Hepatocyte (in vitro differentiated cells): ENCODE data around the gene KCNQ2. TPM values are rescaled to one million over a fixed set of nuclear protein-coding genes. Genes with fewer than 3 reads are reported as not detected.

Source experiments
- DNase-seq: peaks from one replicate; pipeline ENCODE4 v3.0.0-alpha.2; 2016; ENCODE audit warnings: low spot score
- H2AFZ ChIP-seq: fragments of 200-600 bp; sonication (generic); 2 replicates; pipeline ENCODE4 v1.6.0; 2016; ENCODE audit warnings: antibody characterized with exemption, mild to moderate bottlenecking
- H3K27ac ChIP-seq: fragments of 200-600 bp; sonication (generic); 2 replicates; pipeline ENCODE4 v1.5.1; 2016; ENCODE audit warnings: mild to moderate bottlenecking
- H3K27me3 ChIP-seq: fragments of 200-600 bp; sonication (generic); 2 replicates; pipeline ENCODE4 v1.6.1; 2016
- H3K36me3 ChIP-seq: fragments of 200-600 bp; sonication (generic); replicated peaks from 2 replicates; pipeline ENCODE4 v1.5.1; 2016; ENCODE audit warnings: low read depth; ENCODE audit not compliant: insufficient read depth
- H3K4me1 ChIP-seq: fragments of 200-600 bp; sonication (generic); 2 replicates; pipeline ENCODE4 v1.5.1; 2016; ENCODE audit warnings: mild to moderate bottlenecking, moderate library complexity; ENCODE audit not compliant: insufficient read depth
- H3K4me2 ChIP-seq: fragments of 200-600 bp; sonication (generic); 2 replicates; pipeline ENCODE4 v1.6.0; 2016
- H3K4me3 ChIP-seq: fragments of 200-600 bp; sonication (generic); 2 replicates; pipeline ENCODE4 v1.5.1; 2016; ENCODE audit warnings: mild to moderate bottlenecking
- H3K79me2 ChIP-seq: fragments of 200-600 bp; sonication (generic); 2 replicates; pipeline ENCODE4 v1.6.0; 2017; ENCODE audit warnings: mild to moderate bottlenecking
- H3K9me2 ChIP-seq: fragments of 200-600 bp; sonication (generic); replicated peaks from 2 replicates; pipeline ENCODE4 v1.6.0; 2017; ENCODE audit warnings: mild to moderate bottlenecking; ENCODE audit not compliant: insufficient read depth
- H3K9me3 ChIP-seq: fragments of 200-600 bp; sonication (generic); 2 replicates; pipeline ENCODE4 v1.5.1; 2016; ENCODE audit warnings: low read depth, mild to moderate bottlenecking
- H4K20me1 ChIP-seq: fragments of 200-600 bp; sonication (generic); 2 replicates; pipeline ENCODE4 v1.6.0; 2016; ENCODE audit warnings: mild to moderate bottlenecking; ENCODE audit not compliant: insufficient read depth, poor library complexity, severe bottlenecking
- CTCF ChIP-seq: fragments of 200-600 bp; sonication (generic); IDR thresholded peaks from 2 replicates; pipeline ENCODE4 v1.5.1; 2016; ENCODE audit warnings: antibody characterized with exemption, mild to moderate bottlenecking; ENCODE audit not compliant: poor library complexity
- EZH2 ChIP-seq: fragments of 200-600 bp; sonication (generic); IDR thresholded peaks from 2 replicates; pipeline ENCODE4 v1.6.1; 2016; ENCODE audit warnings: antibody characterized with exemption, mild to moderate bottlenecking, borderline replicate concordance
- EZH2phosphoT487 ChIP-seq: fragments of 200-600 bp; sonication (generic); IDR thresholded peaks from one replicate; pipeline ENCODE4 v1.6.1; 2018; ENCODE audit warnings: antibody characterized with exemption, mild to moderate bottlenecking, low read depth, moderate library complexity; ENCODE audit not compliant: unreplicated experiment, severe bottlenecking
- WGBS: methylation state at CpG from one replicate; pipeline ENCODE4 v1.1.6; 2016; ENCODE audit warnings: low lambda C conversion rate; ENCODE audit errors: missing lambda C conversion rate; 5-methylcytosine and 5-hydroxymethylcytosine counted together
- polyA plus RNA-seq: library from polyadenylated mRNA; unstranded; fragments of >200 nt; fragmentation: Nextera tagmentation; extraction: Ambion mirVana; gene quantifications from 2 replicates; pipeline ENCODE4 v1.2.1, GENCODE V29; 2016
- total RNA-seq: library from RNA; depleted of rRNA; stranded (reverse); fragments of >200 nt; gene quantifications from 2 replicates; pipeline ENCODE4 v1.2.3, GENCODE V29; 2014

KCNQ2 gene
- total and polyA plus RNA-seq, 2 experiments from 2014 or later = 3.5 to 5.4 TPM

- Histone ChIP-seq H2AFZ (no peak overlapping the region), H3K36me3 (no peaks in the 10 kb centered on the region), H3K9me2 (no peaks in the 10 kb centered on the region), H3K4me3 (no peak overlapping the region), H3K79me2 (no peaks in the 10 kb centered on the region), H3K4me1 (no peaks in the 10 kb centered on the region), H4K20me1 (no peaks in the 10 kb centered on the region), H3K4me2 (no peak overlapping the region), H3K9me3 (no peaks in the 10 kb centered on the region), H3K27me3 (no peaks in the 10 kb centered on the region), H3K27ac (no peak overlapping the region)
- no peak for DNase-seq
- 96% methylated on average over 18 of the region's 18 CpGs for WGBS
- TF ChIP-seq EZH2phosphoT487 (no peak), CTCF (no peak), EZH2 (no peak)
Observed at GRCh38 chr20:63386491-63386890, 86.0 kb downstream of the KCNQ2 start.

- H3K9me2 ChIP-seq = no peaks in the 10 kb centered on the region
- no peaks in the 10 kb centered on the region for H3K36me3 ChIP-seq
- H4K20me1 ChIP-seq = no peaks in the 10 kb centered on the region
- H3K4me3 ChIP-seq = no peak overlapping the region
- H3K79me2 ChIP-seq = no peaks in the 10 kb centered on the region
- H3K27me3 ChIP-seq = no peaks in the 10 kb centered on the region
- 88% methylated on average over 6 of the region's 6 CpGs for WGBS
- H3K9me3 ChIP-seq = no peaks in the 10 kb centered on the region
- DNase-seq = no peak
- no peaks in the 10 kb centered on the region for H3K4me1 ChIP-seq
- no peak overlapping the region for H3K4me2 ChIP-seq
- no peak for TF ChIP-seq EZH2
- no peak for TF ChIP-seq EZH2phosphoT487
- no peak for TF ChIP-seq CTCF
- H2AFZ ChIP-seq = no peak overlapping the region
- H3K27ac ChIP-seq = no peak overlapping the region
Observed at GRCh38 chr20:63385819-63386218, 86.6 kb downstream of the KCNQ2 start.

- TF ChIP-seq EZH2phosphoT487 (no peak), EZH2 (no peak), CTCF (no peak)
- no peak for DNase-seq
- no peaks in the 10 kb centered on the region for H3K27me3 ChIP-seq
Observed at GRCh38 chr20:63384336-63384735, 88.1 kb downstream of the KCNQ2 start.

GRCh38 chr20:63383556-63383955 lies 88.9 kb downstream of the KCNQ2 start:
- TF ChIP-seq CTCF = no peak
- no peak for TF ChIP-seq EZH2
- no peak for TF ChIP-seq EZH2phosphoT487
- no peaks in the 10 kb centered on the region for H3K27me3 ChIP-seq
- H2AFZ ChIP-seq = no peak overlapping the region
- H3K79me2 ChIP-seq = no peaks in the 10 kb centered on the region
- WGBS = 59% methylated on average over 11 of the region's 11 CpGs
- no peaks in the 10 kb centered on the region for H3K9me2 ChIP-seq
- no peak for DNase-seq
- H3K4me3 ChIP-seq = no peak overlapping the region
- H3K4me2 ChIP-seq = no peak overlapping the region
- H3K36me3 ChIP-seq = no peaks in the 10 kb centered on the region
- H4K20me1 ChIP-seq = no peaks in the 10 kb centered on the region
- H3K27ac ChIP-seq = no peak overlapping the region
- no peaks in the 10 kb centered on the region for H3K4me1 ChIP-seq
- no peaks in the 10 kb centered on the region for H3K9me3 ChIP-seq

More at GRCh38 chr20:63384336-63384735, 88.1 kb downstream of the KCNQ2 start:
- Histone ChIP-seq H2AFZ (no peak overlapping the region), H4K20me1 (no peaks in the 10 kb centered on the region), H3K9me3 (no peaks in the 10 kb centered on the region), H3K36me3 (no peaks in the 10 kb centered on the region), H3K4me3 (no peak overlapping the region), H3K4me2 (no peak overlapping the region), H3K4me1 (no peaks in the 10 kb centered on the region), H3K27ac (no peak overlapping the region), H3K79me2 (no peaks in the 10 kb centered on the region), H3K9me2 (no peaks in the 10 kb centered on the region)
- 87% methylated on average over 18 of the region's 18 CpGs for WGBS
